K562 (cell line): ENCODE results near the gene HAPLN2. TPM values are rescaled to one million over a fixed set of nuclear protein-coding genes. Genes with fewer than 3 reads are reported as not detected.

Experiments used
- ARID4B ChIP-seq: sonication (generic); formaldehyde crosslinking; IDR thresholded peaks from 2 replicates; pipeline ENCODE4 v1.8.0; 2022; ENCODE audit warnings: mild to moderate bottlenecking, missing genetic modification reagents
- ASH1L ChIP-seq: fragments of 450-650 bp; IDR thresholded peaks from 2 replicates; pipeline ENCODE4 v1.6.1; 2018; ENCODE audit warnings: borderline replicate concordance, mild to moderate bottlenecking, low read depth; ENCODE audit not compliant: partially characterized antibody
- CBX1 ChIP-seq: sonication (generic); IDR thresholded peaks from 2 replicates; pipeline ENCODE4 v1.6.1; 2016; ENCODE audit warnings: antibody characterized with exemption, low read depth, mild to moderate bottlenecking
- CBX2 ChIP-seq: fragments of 200-600 bp; sonication (generic); IDR thresholded peaks from one replicate; pipeline ENCODE4 v1.6.1; 2012; ENCODE audit warnings: mild to moderate bottlenecking, low read length, inconsistent platforms; ENCODE audit not compliant: insufficient read depth, poor library complexity, severe bottlenecking
- CREM ChIP-seq: IDR thresholded peaks from 2 replicates; pipeline ENCODE4 v1.6.1; 2014; ENCODE audit warnings: antibody characterized with exemption, low read depth
- EHMT2 ChIP-seq: fragments of 450-650 bp; IDR thresholded peaks from 2 replicates; pipeline ENCODE4 v1.6.1; 2018; ENCODE audit warnings: antibody characterized with exemption
- HDAC3 ChIP-seq: fragments of 450-650 bp; IDR thresholded peaks from 2 replicates; pipeline ENCODE4 v1.6.1; 2018; ENCODE audit warnings: borderline replicate concordance, mild to moderate bottlenecking, moderate library complexity; ENCODE audit not compliant: partially characterized antibody
- HLTF ChIP-seq: fragments of 450-650 bp; IDR thresholded peaks from 2 replicates; pipeline ENCODE4 v1.6.1; 2016
- JUNB ChIP-seq: fragments of 450-650 bp; formaldehyde crosslinking; conservative IDR thresholded peaks from 2 replicates; pipeline ENCODE4 v1.4.0; 2020; ENCODE audit warnings: mild to moderate bottlenecking
- KLF1 ChIP-seq: fragments of 450-650 bp; IDR thresholded peaks from 2 replicates; pipeline ENCODE4 v1.6.1; 2016; ENCODE audit warnings: missing genetic modification characterization, missing compliant biosample characterization
- LARP7 ChIP-seq: fragments of 450-650 bp; IDR thresholded peaks from 2 replicates; pipeline ENCODE4 v1.6.1; 2016
- MBD2 ChIP-seq: sonication (generic); IDR thresholded peaks from 2 replicates; pipeline ENCODE4 v1.6.1; 2016; ENCODE audit warnings: low read depth, borderline replicate concordance
- NR2F6 ChIP-seq: fragments of 450-650 bp; formaldehyde crosslinking; IDR thresholded peaks from 2 replicates; pipeline ENCODE4 v1.4.0; 2020; ENCODE audit warnings: mild to moderate bottlenecking
- PML ChIP-seq: IDR thresholded peaks from 2 replicates; pipeline ENCODE4 v1.6.1; 2012; ENCODE audit warnings: low read length, inconsistent platforms
- RBM34 ChIP-seq: fragments of 200-400 bp; formaldehyde crosslinking; IDR thresholded peaks from 2 replicates; pipeline ENCODE4 v1.6.1; 2018; ENCODE audit warnings: low read length, borderline replicate concordance; ENCODE audit not compliant: insufficient read depth
- SMAD2 ChIP-seq: fragments of 150-350 bp; IDR thresholded peaks from 2 replicates; pipeline ENCODE4 v1.6.1; 2014; ENCODE audit warnings: low read depth, mild to moderate bottlenecking, low read length
- SNIP1 ChIP-seq: fragments of 450-650 bp; IDR thresholded peaks from 2 replicates; pipeline ENCODE4 v1.7.1; 2017; ENCODE audit warnings: low read depth, mild to moderate bottlenecking
- TCFL5 ChIP-seq: fragments of 250-450 bp; sonication (Bioruptor Pico); conservative IDR thresholded peaks from 2 replicates; pipeline ENCODE4 v1.6.1; 2021; ENCODE audit warnings: mild to moderate bottlenecking, moderate library complexity, matching md5 sums
- USF1 ChIP-seq: sonication (generic); formaldehyde crosslinking; IDR thresholded peaks from 2 replicates; pipeline ENCODE4 v1.9.0; 2022; ENCODE audit warnings: mild to moderate bottlenecking, missing genetic modification reagents
- ZFP30 ChIP-seq: fragments of 250-450 bp; sonication (Bioruptor Pico); IDR thresholded peaks from 2 replicates; pipeline ENCODE4 v1.8.0; 2022; ENCODE audit warnings: moderate library complexity, mild to moderate bottlenecking, inconsistent platforms, borderline replicate concordance
- ZNF589 ChIP-seq: fragments of 200-800 bp; sonication (Bioruptor generic); IDR thresholded peaks from 2 replicates; pipeline ENCODE4 v1.6.1; 2016; ENCODE audit warnings: low read depth, missing genetic modification characterization, missing compliant biosample characterization
- ZNF785 ChIP-seq: fragments of 250-450 bp; sonication (Bioruptor Pico); IDR thresholded peaks from 2 replicates; pipeline ENCODE4 v1.4.0; 2020; ENCODE audit warnings: mild to moderate bottlenecking
- polyA plus RNA-seq, 8 experiments: library from polyadenylated mRNA; depleted of rRNA in 4 of 8; stranded (reverse) in 5 of 8; unstranded in 3 of 8; fragments of >200 nt; fragmentation: Nextera tagmentation in 2 of 8; fragmentation: Illumina TruSeq in 1 of 8; extraction: Ambion mirVana in 2 of 8; extraction: Trizol in 1 of 8; gene quantifications; 2 replicates each; pipeline versions ENCODE4 v1.2.1 to v1.2.3, GENCODE V29; 2011 to 2014; ENCODE audit warnings: inconsistent platforms in 1 of 8, missing spikeins in 1 of 8
- total RNA-seq, 7 experiments: library from RNA; depleted of rRNA in 6 of 7; stranded (reverse); fragments of >200 nt in 6 of 7; fragmentation: Illumina TruSeq in 2 of 7; extraction: Trizol in 2 of 7; gene quantifications; 2 replicates each; pipeline versions ENCODE4 v1.2.1 to v1.2.3, GENCODE V29; 2011 to 2021; ENCODE audit warnings: low replicate concordance in 1 of 7
- TF ChIP-seq, protein P1 (sequence below), 2 experiments: fragments of 450-650 bp in 1 of 2; sonication (generic) in 1 of 2; formaldehyde crosslinking in 1 of 2; IDR thresholded peaks in 1 of 2; conservative IDR thresholded peaks in 1 of 2; 2 replicates each; pipeline versions ENCODE4 v1.6.1 to v1.8.1; 2016 to 2023; ENCODE audit warnings: mild to moderate bottlenecking in 2 of 2, moderate library complexity in 2 of 2, inconsistent platforms in 1 of 2, missing genetic modification reagents in 1 of 2

HAPLN2 gene
- total and polyA plus RNA-seq, 9 of the 15 experiments (the other 6 are each of a cell fraction or from before 2014, with no cell fraction given): 0.14 to 5.2 (median 3.8) TPM; not detected in 4

- TF ChIP-seq ZFP30 (no peak), TCFL5 (CRISPR knock-in tag) (no peak), ZNF785 (no peak), USF1 (no peak), SMAD2 (no peak), RBM34 (no peak), HDAC3 (peak; percentile 52), EHMT2 (no peak), MBD2 (peak; percentile 52), ZNF589 (CRISPR knock-in tag) (no peak), NR2F6 (CRISPR knock-in tag) (no peak), SNIP1 (peak; percentile 76; the same call in 1 of the 2 replicates), CBX1 (no peak), JUNB (CRISPR knock-in tag) (no peak), KLF1 (tag) (no peak), ARID4B (CRISPR knock-in tag) (peak; percentile 97), HLTF (no peak), CBX2 (no peak), PML (no peak; the same call in 1 of the 2 replicates), CREM (peak; percentile 68), LARP7 (no peak), ASH1L (no peak)
- TF ChIP-seq, protein P1, sequence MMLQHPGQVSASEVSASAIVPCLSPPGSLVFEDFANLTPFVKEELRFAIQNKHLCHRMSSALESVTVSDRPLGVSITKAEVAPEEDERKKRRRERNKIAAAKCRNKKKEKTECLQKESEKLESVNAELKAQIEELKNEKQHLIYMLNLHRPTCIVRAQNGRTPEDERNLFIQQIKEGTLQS (IDR thresholded peaks at IDR 0.05): no peak
- TF ChIP-seq, protein P1 (CRISPR knock-in tag; conservative IDR thresholded peaks at IDR 0.05): 0 out of 2 replicates have a peak, but pooled peaks have one; percentile 54
Observed at GRCh38 chr1:156601122-156601830, 17.9 kb upstream of the HAPLN2 start, which contains the start of gene GPATCH4 (continued).
